ENCODE results near the gene TTYH3. TPM values are rescaled to one million over a fixed set of nuclear protein-coding genes. Genes with fewer than 3 reads are reported as not detected.

Gene TTYH3, protein sequence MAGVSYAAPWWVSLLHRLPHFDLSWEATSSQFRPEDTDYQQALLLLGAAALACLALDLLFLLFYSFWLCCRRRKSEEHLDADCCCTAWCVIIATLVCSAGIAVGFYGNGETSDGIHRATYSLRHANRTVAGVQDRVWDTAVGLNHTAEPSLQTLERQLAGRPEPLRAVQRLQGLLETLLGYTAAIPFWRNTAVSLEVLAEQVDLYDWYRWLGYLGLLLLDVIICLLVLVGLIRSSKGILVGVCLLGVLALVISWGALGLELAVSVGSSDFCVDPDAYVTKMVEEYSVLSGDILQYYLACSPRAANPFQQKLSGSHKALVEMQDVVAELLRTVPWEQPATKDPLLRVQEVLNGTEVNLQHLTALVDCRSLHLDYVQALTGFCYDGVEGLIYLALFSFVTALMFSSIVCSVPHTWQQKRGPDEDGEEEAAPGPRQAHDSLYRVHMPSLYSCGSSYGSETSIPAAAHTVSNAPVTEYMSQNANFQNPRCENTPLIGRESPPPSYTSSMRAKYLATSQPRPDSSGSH
- 136 TPM for polyA plus RNA-seq (2013, experiment 1 of 2)
- polyA plus RNA-seq (2013, experiment 2 of 2), result 133 TPM

DNA sequence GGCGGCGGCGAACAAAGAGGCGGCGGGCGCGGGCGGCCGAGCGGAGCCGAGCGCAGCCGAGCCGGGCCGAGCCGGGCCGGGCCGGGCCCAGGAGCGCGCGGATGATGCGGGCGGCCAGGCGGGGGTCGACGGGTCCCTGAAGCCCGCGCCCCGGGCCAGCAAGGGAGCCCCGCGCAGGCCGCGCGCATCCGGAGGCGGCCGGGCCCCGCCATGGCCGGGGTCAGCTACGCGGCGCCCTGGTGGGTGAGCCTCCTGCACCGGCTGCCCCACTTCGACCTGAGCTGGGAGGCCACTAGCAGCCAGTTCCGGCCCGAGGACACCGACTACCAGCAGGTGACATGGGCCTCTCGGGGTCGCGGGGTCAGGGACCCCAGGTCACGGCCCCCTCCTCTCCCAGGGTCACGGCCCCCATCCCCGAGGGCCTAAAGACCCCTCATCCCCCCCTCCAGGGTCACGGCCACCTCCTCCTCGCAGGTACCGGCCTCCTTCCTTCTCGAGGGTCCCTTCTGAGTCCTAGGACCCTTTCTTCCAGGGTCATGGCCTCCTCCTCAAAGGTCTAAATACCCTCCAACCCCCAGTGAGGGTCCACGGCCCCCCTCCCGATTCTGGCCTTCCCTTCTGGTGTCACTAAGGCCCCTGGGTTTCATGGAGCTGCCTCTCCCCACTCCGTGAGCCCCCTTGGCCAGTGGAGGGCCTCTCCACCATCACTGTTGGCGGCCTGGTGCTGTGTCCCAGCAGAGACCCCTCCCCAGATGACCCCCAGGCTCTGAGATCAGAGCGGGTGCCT lies at the start of gene TTYH3:
Gene TTYH3, plus strand, starts transcription at position 41 of the 787 bp plus-strand sequence. Its CDS starts 170 bp downstream, at position 211.
- peaks cover 18 to 29% of the 10 kb centered on the region in 2 donors for H3K4me1 ChIP-seq (ENCODE audit: control insufficient read depth in 2 of 2, insufficient read depth in 1 of 2, low read depth in 1 of 2, low read length in 2 of 2)
- no peak for DNase-seq (ENCODE audit: low spot score)
- peak within 1 kb of the TSS; percentile 37 for H3K27ac ChIP-seq (replicated peaks; ENCODE audit: low read length)

DNA sequence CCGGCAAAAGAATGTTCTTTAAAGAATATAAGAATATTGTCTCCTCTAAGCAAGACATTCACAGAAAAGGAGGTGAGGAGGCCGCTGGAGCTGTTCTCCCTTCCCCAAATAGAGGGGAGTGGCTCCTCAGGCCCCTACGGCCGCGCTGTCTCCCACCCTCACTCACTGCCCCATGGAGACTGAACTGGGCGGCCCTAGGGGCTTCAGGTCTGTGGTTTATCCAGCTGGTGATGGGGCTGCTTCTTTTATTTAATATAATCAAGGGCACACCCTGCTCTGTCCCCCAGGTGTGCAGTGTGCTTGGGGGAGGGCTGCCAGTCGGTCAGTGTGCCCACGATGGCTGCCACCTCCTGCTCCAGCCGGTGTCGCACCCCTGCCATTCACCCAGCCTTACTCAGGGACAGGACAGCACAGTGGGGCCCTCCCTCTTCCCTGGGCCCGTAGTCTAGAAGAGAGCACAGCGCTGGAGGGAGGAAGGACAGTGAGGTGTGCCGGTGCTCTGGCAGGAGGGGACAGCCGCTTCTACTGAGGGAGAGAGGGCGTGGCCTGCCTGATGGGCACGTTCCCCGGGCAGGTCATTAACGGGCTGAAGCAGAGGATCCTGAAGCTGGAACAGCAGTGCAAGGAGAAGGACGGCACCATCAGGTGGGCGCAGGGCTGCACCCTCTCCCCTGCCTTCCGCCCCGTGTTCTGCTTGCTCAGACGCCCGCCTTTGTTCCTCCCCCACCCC lies 49.6 kb upstream of the TTYH3 start:
- no peak overlapping the region for H3K4me2 ChIP-seq (ENCODE audit: insufficient read depth, low read length, poor library complexity, severe bottlenecking)
- no peak overlapping the region for H3K9ac ChIP-seq (ENCODE audit: low read depth, low read length, poor library complexity)
- H3K27ac ChIP-seq (replicated peaks; ENCODE audit: low read length), result no peak overlapping the region
- H2AFZ ChIP-seq (ENCODE audit: low read length), result no peak overlapping the region
- H4K91ac ChIP-seq (ENCODE audit: low read depth, low read length, poor library complexity), result no peak overlapping the region
- no peak overlapping the region for H3K4ac ChIP-seq (ENCODE audit: low read length)
- no CpG with 5 or more reads among the region's 24 CpGs for WGBS, 2 donors (ENCODE audit: extremely low coverage in 2 of 2, insufficient read length in 2 of 2, insufficient replicate concordance in 1 of 2)
- H3K79me1 ChIP-seq (ENCODE audit: low read depth, low read length), result no peaks in the 10 kb centered on the region
- no peak overlapping the region for H2BK12ac ChIP-seq (ENCODE audit: low read length)
- no peaks in the 10 kb centered on the region for H3K9me3 ChIP-seq (replicated peaks in 1 of 2; ENCODE audit: control insufficient read depth in 2 of 2, insufficient read depth in 1 of 2, low read depth in 1 of 2, low read length in 2 of 2)
- H3K4me3 ChIP-seq (ENCODE audit: low read length in 2 of 2), result no peak overlapping the region
- peak overlapping the region; percentile 61 for H2AK5ac ChIP-seq (ENCODE audit: low read depth, low read length)
- H4K8ac ChIP-seq (ENCODE audit: low read depth, low read length), result no peak overlapping the region
- H3K23ac ChIP-seq (ENCODE audit: low read depth, low read length, poor library complexity), result peak overlapping the region; percentile 73
- H2BK15ac ChIP-seq (ENCODE audit: low read length), result peak overlapping the region; percentile 37
- DNase-seq (ENCODE audit: low spot score), result no peak
- H3K4me1 ChIP-seq (ENCODE audit: control insufficient read depth in 2 of 2, insufficient read depth in 1 of 2, low read depth in 1 of 2, low read length in 2 of 2), result peaks cover 0 to 4% of the 10 kb centered on the region in 2 donors
- H2BK5ac ChIP-seq (ENCODE audit: low read length), result no peak overlapping the region
- H2BK120ac ChIP-seq (ENCODE audit: low read depth, low read length), result no peak overlapping the region
- no peaks in the 10 kb centered on the region for H3K27me3 ChIP-seq (ENCODE audit: control insufficient read depth in 3 of 3, insufficient read depth in 3 of 3, low read depth in 1 of 3, low read length in 3 of 3)
- H3K14ac ChIP-seq (ENCODE audit: low read length), result peak overlapping the region; percentile 56
- H3K18ac ChIP-seq (ENCODE audit: low read length), result peak overlapping the region; percentile 83
- peaks cover 4 to 31% of the 10 kb centered on the region in 2 donors for H3K36me3 ChIP-seq (replicated peaks in 1 of 2; ENCODE audit: control insufficient read depth in 2 of 2, insufficient read depth in 2 of 2, low read length in 2 of 2)

More for the DNA sequence above, at the start of gene TTYH3:
- Histone ChIP-seq H2AK5ac (ENCODE audit: low read depth, low read length) (peak within 1 kb of the TSS; percentile 100), H3K23ac (ENCODE audit: low read depth, low read length, poor library complexity) (peak within 1 kb of the TSS; percentile 89), H3K9ac (ENCODE audit: low read depth, low read length, poor library complexity) (peak within 1 kb of the TSS; percentile 99), H2BK120ac (ENCODE audit: low read depth, low read length) (peak within 1 kb of the TSS; percentile 67), H3K4me3 (ENCODE audit: low read length in 2 of 2) (peak within 1 kb of the TSS; percentile 97 to 98), H3K9me3 (replicated peaks in 1 of 2; ENCODE audit: control insufficient read depth in 2 of 2, insufficient read depth in 1 of 2, low read depth in 1 of 2, low read length in 2 of 2) (no peaks in the 10 kb centered on the region), H3K27me3 (ENCODE audit: control insufficient read depth in 3 of 3, insufficient read depth in 3 of 3, low read depth in 1 of 3, low read length in 3 of 3) (peaks cover 0 to 3% (median 0%) of the 10 kb centered on the region in 3 experiments), H3K14ac (ENCODE audit: low read length) (peak within 1 kb of the TSS; percentile 99), H4K91ac (ENCODE audit: low read depth, low read length, poor library complexity) (peak within 1 kb of the TSS; percentile 9), H3K18ac (ENCODE audit: low read length) (peak within 1 kb of the TSS; percentile 97), H2BK15ac (ENCODE audit: low read length) (peak within 1 kb of the TSS; percentile 64), H3K36me3 (replicated peaks in 1 of 2; ENCODE audit: control insufficient read depth in 2 of 2, insufficient read depth in 2 of 2, low read length in 2 of 2) (peaks cover 11 to 21% of the 10 kb centered on the region in 2 donors), H3K4ac (ENCODE audit: low read length) (peak within 1 kb of the TSS; percentile 93), H4K8ac (ENCODE audit: low read depth, low read length) (no peak within 1 kb of the TSS), H3K4me2 (ENCODE audit: insufficient read depth, low read length, poor library complexity, severe bottlenecking) (peak within 1 kb of the TSS; percentile 96), H2BK5ac (ENCODE audit: low read length) (peak within 1 kb of the TSS; percentile 89), H2AFZ (ENCODE audit: low read length) (peak within 1 kb of the TSS; percentile 78), H2BK12ac (ENCODE audit: low read length) (peak within 1 kb of the TSS; percentile 84), H3K79me1 (ENCODE audit: low read depth, low read length) (peaks cover 30% of the 10 kb centered on the region)
- no CpG with 5 or more reads among the region's 62 CpGs for WGBS, 2 donors (ENCODE audit: extremely low coverage in 2 of 2, insufficient read length in 2 of 2, insufficient replicate concordance in 1 of 2)

DNA sequence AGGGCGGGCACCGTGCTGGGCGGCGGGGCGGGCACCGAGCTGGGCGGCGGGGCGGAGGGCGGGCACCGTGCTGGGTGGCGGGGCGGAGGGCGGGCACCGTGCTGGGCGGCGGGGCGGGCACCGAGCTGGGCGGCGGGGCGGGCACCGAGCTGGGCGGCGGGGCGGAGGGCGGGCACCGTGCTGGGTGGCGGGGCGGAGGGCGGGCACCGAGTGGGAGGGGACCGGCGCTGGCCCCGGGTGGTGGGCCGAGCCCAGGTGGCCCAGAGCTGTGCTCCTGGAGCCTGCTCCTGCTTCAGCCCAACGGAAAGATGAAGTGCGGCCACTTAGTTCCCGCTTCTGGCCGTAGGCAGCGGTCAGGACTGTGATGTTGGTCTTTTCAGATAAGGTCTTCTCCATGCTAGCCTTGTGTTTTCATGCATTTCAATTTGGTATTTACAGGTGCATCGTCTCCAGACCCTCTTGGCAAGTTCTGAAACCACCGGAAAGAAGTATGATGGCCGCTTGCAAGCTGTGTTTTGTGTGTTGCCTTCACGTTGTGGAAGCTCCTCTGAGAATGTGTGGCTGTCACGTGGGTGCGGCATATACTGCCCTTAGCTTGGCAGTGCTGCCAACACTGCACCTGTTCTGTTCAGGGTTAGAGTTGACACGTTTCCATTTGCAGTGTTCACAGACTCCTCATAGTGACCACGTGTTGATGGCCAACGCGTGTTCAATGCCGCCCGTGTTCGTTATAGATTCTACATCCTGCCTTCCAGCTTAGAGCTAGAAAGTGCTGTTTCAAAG lies 47.8 kb upstream of the TTYH3 start:
- no peak overlapping the region for H4K8ac ChIP-seq (ENCODE audit: low read depth, low read length)
- H3K14ac ChIP-seq (ENCODE audit: low read length), result no peak overlapping the region
- H2BK5ac ChIP-seq (ENCODE audit: low read length), result no peak overlapping the region
- no peak overlapping the region for H3K18ac ChIP-seq (ENCODE audit: low read length)
- H2BK120ac ChIP-seq (ENCODE audit: low read depth, low read length), result no peak overlapping the region
- H2AFZ ChIP-seq (ENCODE audit: low read length), result no peak overlapping the region
- peaks cover 0 to 4% of the 10 kb centered on the region in 2 donors for H3K4me1 ChIP-seq (ENCODE audit: control insufficient read depth in 2 of 2, insufficient read depth in 1 of 2, low read depth in 1 of 2, low read length in 2 of 2)
- no CpG with 5 or more reads among the region's 54 CpGs for WGBS, 2 donors (ENCODE audit: extremely low coverage in 2 of 2, insufficient read length in 2 of 2, insufficient replicate concordance in 1 of 2)
- H3K4me3 ChIP-seq (ENCODE audit: low read length in 2 of 2), result no peak overlapping the region
- H3K4me2 ChIP-seq (ENCODE audit: insufficient read depth, low read length, poor library complexity, severe bottlenecking), result no peak overlapping the region
- H3K36me3 ChIP-seq (replicated peaks in 1 of 2; ENCODE audit: control insufficient read depth in 2 of 2, insufficient read depth in 2 of 2, low read length in 2 of 2), result peaks cover 3 to 28% of the 10 kb centered on the region in 2 donors
- H2BK15ac ChIP-seq (ENCODE audit: low read length), result no peak overlapping the region
- H3K27ac ChIP-seq (replicated peaks; ENCODE audit: low read length), result no peak overlapping the region
- H3K4ac ChIP-seq (ENCODE audit: low read length), result no peak overlapping the region
- no peak overlapping the region for H2BK12ac ChIP-seq (ENCODE audit: low read length)
- no peak for DNase-seq (ENCODE audit: low spot score)
- H4K91ac ChIP-seq (ENCODE audit: low read depth, low read length, poor library complexity), result peak overlapping the region; percentile 50
- H3K9ac ChIP-seq (ENCODE audit: low read depth, low read length, poor library complexity), result no peak overlapping the region
- H3K23ac ChIP-seq (ENCODE audit: low read depth, low read length, poor library complexity), result no peak overlapping the region
- no peak overlapping the region for H2AK5ac ChIP-seq (ENCODE audit: low read depth, low read length)
- H3K9me3 ChIP-seq (replicated peaks in 1 of 2; ENCODE audit: control insufficient read depth in 2 of 2, insufficient read depth in 1 of 2, low read depth in 1 of 2, low read length in 2 of 2), result no peaks in the 10 kb centered on the region
- H3K27me3 ChIP-seq (ENCODE audit: control insufficient read depth in 3 of 3, insufficient read depth in 3 of 3, low read depth in 1 of 3, low read length in 3 of 3), result no peaks in the 10 kb centered on the region
- no peaks in the 10 kb centered on the region for H3K79me1 ChIP-seq (ENCODE audit: low read depth, low read length)

All from neuronal stem cell (in vitro differentiated cells).